Left kidney (tissue), 2 donors: ENCODE data around the gene DNASE1L1. TPM values are rescaled to one million over a fixed set of nuclear protein-coding genes. Genes with fewer than 3 reads are reported as not detected.

ENCODE experiments used
- DNase-seq: peaks from one replicate; pipeline ENCODE4 v3.0.0-alpha.2; 2013
- polyA plus RNA-seq: library from polyadenylated mRNA; unstranded; fragments of 120-200 nt; gene quantifications from one replicate; pipeline ENCODE4 v1.2.1, GENCODE V29; 2013; ENCODE audit not compliant: insufficient read length

DNASE1L1 gene
- polyA plus RNA-seq, 1 donor: 13.1 TPM

- no peak for DNase-seq
Observed at GRCh38 chrX:154383359-154384283, 25.4 kb downstream of the DNASE1L1 start.

GRCh38 chrX:154382483-154383069 is 26.5 kb downstream of the DNASE1L1 start:
- no peak for DNase-seq

GRCh38 chrX:154381271-154381670 is 27.8 kb downstream of the DNASE1L1 start:
- no peak for DNase-seq

GRCh38 chrX:154380787-154381186 is 28.3 kb downstream of the DNASE1L1 start:
- DNase-seq: no peak

GRCh38 chrX:154380153-154380552 is 28.9 kb downstream of the DNASE1L1 start:
- DNase-seq: no peak

GRCh38 chrX:154379569-154379951 is 29.5 kb downstream of the DNASE1L1 start:
- DNase-seq: no peak

GRCh38 chrX:154378799-154379568 is 30.1 kb downstream of the DNASE1L1 start, which contains the start of gene EMD:
Gene EMD (plus strand): TSS chrX:154379295. CDS start chrX:154379485, 190 bp downstream.
- peak; percentile 93 for DNase-seq

- no peak for DNase-seq
Observed at GRCh38 chrX:154378059-154378798, 30.8 kb downstream of the DNASE1L1 start.

GRCh38 chrX:154376774-154377173 is 32.3 kb downstream of the DNASE1L1 start:
- DNase-seq: no peak

- DNase-seq: no peak
Observed at GRCh38 chrX:154375156-154375504, 33.9 kb downstream of the DNASE1L1 start.

- peak; percentile 8 for DNase-seq
Observed at GRCh38 chrX:154374313-154375155, 34.5 kb downstream of the DNASE1L1 start, which contains the start of gene FLNA. Gene FLNA (minus strand): TSS chrX:154374634. CDS start chrX:154371245, 3,389 bp downstream.

- DNase-seq: peak; percentile 62
Observed at GRCh38 chrX:154373340-154374306, 35.4 kb downstream of the DNASE1L1 start.

GRCh38 chrX:154372612-154373022 is 36.4 kb downstream of the DNASE1L1 start:
- no peak for DNase-seq

GRCh38 chrX:154371789-154372300 is 37.2 kb downstream of the DNASE1L1 start:
- DNase-seq: no peak

- DNase-seq: peak; percentile 89
Observed at GRCh38 chrX:154371017-154371788, 37.9 kb downstream of the DNASE1L1 start.

- DNase-seq: no peak
Observed at GRCh38 chrX:154370300-154371016, 38.6 kb downstream of the DNASE1L1 start.

GRCh38 chrX:154369449-154370299 is 39.4 kb downstream of the DNASE1L1 start:
- DNase-seq: peak; percentile 80
